ENCODE measurements around the gene FAM186B. TPM values are rescaled to one million over a fixed set of nuclear protein-coding genes. Genes with fewer than 3 reads are reported as not detected.
A peak's percentile ranks its signal among the peaks of the same experiment; 100 is the strongest.

FAM186B gene
- total RNA-seq, 4 donors from 2014 or later, result 0.31 to 1.0 (median 0.70) TPM

DNA sequence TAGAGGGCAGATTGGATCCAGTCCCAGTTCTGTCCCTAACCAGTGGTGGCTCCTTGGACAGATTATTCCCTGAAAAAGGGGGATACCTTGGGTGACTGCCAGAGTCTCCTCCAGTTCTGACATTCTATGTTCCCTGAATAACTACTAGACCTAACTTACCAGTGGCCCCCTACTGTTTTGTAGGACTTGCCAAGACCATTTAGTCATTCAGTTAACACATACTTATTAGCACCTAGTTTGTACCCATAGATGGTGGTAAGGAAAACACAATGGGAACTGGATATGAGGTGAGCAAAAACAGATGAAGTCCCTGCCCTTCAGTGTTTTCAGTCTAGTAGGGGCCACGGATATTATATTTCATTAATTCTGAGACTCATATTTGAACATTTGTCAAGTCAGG lies 21.4 kb upstream of the FAM186B start:
- H3K27ac ChIP-seq, result no peak overlapping the region
- in situ Hi-C loops (cut with MboI; ENCODE audit: low sequenced_read_pairs in 4 of 4) (no loop called here), intact Hi-C loops (cut with DNase I; ENCODE audit: low total_unique reads) (no loop called here)
- no peaks in the 10 kb centered on the region for H3K36me3 ChIP-seq
- DNase-seq (no peak), ATAC-seq (no peak)
- no peaks in the 10 kb centered on the region for H3K9me3 ChIP-seq
- no peaks in the 10 kb centered on the region for H3K27me3 ChIP-seq
- no peak overlapping the region for H3K4me3 ChIP-seq
- peaks cover 6 to 11% of the 10 kb centered on the region in 2 donors for H3K4me1 ChIP-seq
- no peak for TF ChIP-seq POLR2A (IDR thresholded peaks at IDR 0.05)
- TF ChIP-seq, protein P1, sequence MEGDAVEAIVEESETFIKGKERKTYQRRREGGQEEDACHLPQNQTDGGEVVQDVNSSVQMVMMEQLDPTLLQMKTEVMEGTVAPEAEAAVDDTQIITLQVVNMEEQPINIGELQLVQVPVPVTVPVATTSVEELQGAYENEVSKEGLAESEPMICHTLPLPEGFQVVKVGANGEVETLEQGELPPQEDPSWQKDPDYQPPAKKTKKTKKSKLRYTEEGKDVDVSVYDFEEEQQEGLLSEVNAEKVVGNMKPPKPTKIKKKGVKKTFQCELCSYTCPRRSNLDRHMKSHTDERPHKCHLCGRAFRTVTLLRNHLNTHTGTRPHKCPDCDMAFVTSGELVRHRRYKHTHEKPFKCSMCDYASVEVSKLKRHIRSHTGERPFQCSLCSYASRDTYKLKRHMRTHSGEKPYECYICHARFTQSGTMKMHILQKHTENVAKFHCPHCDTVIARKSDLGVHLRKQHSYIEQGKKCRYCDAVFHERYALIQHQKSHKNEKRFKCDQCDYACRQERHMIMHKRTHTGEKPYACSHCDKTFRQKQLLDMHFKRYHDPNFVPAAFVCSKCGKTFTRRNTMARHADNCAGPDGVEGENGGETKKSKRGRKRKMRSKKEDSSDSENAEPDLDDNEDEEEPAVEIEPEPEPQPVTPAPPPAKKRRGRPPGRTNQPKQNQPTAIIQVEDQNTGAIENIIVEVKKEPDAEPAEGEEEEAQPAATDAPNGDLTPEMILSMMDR (IDR thresholded peaks at IDR 0.05 in 4 of 5, conservative IDR thresholded peaks at IDR 0.05 in 1 of 5), result no peak

- no peak overlapping the region for H3K27ac ChIP-seq
- intact Hi-C loops (cut with DNase I; ENCODE audit: low total_unique reads), result no loop called here
Measured at GRCh38 chr12:49626169-49626835, 20.9 kb upstream of the FAM186B start.

GRCh38 chr12:49624921-49625577 lies 19.6 kb upstream of the FAM186B start:
- TF ChIP-seq, protein P1 (IDR thresholded peaks at IDR 0.05 in 4 of 5, conservative IDR thresholded peaks at IDR 0.05 in 1 of 5), result no peak
- TF ChIP-seq POLR2A (IDR thresholded peaks at IDR 0.05), result no peak
- no peak for ATAC-seq
- peaks cover 11 to 15% of the 10 kb centered on the region in 2 donors for H3K4me1 ChIP-seq
- no peaks in the 10 kb centered on the region for H3K36me3 ChIP-seq
- H3K9me3 ChIP-seq, result no peaks in the 10 kb centered on the region
- intact Hi-C loops (cut with DNase I; ENCODE audit: low total_unique reads) (loop anchor here (2.0 kb wide), 1 partner anchor 50 kb away; no protein-coding TSS in a partner anchor), in situ Hi-C loops (cut with MboI; ENCODE audit: low sequenced_read_pairs in 4 of 4) (no loop called here)
- no peak for DNase-seq
- H3K4me3 ChIP-seq, result no peak overlapping the region
- H3K27ac ChIP-seq, result peak overlapping the region in 3 of 4 donors; percentile 80 to 91 (median 85)
- H3K27me3 ChIP-seq, result no peaks in the 10 kb centered on the region

More at GRCh38 chr12:49626169-49626835, 20.9 kb upstream of the FAM186B start:
- DNase-seq (no peak), ATAC-seq (no peak)
- H3K4me1 ChIP-seq, result peaks cover 11 to 15% of the 10 kb centered on the region in 2 donors
- no peak for TF ChIP-seq POLR2A (IDR thresholded peaks at IDR 0.05)
- TF ChIP-seq, protein P1 (IDR thresholded peaks at IDR 0.05 in 4 of 5, conservative IDR thresholded peaks at IDR 0.05 in 1 of 5), result no peak
- H3K4me3 ChIP-seq, result no peak overlapping the region
- H3K9me3 ChIP-seq, result no peaks in the 10 kb centered on the region
- no peaks in the 10 kb centered on the region for H3K36me3 ChIP-seq
- H3K27me3 ChIP-seq, result no peaks in the 10 kb centered on the region
- in situ Hi-C loops (cut with MboI; ENCODE audit: low sequenced_read_pairs in 4 of 4), result no loop called here

DNA sequence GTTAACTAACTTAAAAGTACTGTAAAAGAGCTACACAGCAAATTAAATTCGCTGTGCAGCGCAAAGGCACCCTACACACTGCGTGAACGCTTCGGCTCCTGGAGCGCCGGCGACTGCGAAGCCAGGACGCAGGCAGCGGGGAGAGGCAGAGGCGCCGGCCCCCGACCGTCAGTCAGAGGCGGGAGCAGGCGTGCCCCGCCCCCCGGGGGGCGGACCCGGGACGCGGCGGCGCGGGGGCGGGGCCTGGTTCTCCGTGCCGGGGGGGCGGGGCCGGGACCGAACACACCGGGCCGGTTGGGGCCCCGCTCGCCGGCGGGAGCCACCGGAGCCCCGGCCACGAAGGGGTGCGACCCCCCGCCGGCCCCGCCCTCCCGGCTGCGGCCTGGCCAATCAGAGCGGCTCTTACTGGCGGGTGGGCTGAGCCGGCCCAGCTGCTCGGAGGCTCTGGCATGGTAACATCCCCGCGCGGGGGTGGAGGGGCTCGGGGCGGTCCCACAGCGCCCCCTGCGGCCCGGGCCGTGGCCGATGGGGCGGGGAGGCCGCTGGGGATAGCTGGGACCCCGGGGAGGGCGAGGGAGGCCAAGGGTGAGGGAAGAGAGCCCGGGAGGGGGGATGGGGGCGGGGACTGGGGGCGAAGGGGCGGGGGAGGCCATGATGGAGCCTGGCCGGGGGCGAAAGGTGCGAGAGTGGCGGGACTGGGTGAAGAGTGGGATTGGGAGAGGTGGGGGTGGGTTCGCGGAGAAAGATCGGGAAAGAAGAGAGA lies 17.9 kb upstream of the FAM186B start, which contains the start of gene PRPF40B:
PRPF40B (plus strand) TSS at position 420 of the 763 bp plus-strand sequence; CDS start at position 450, 30 bp downstream.
- intact Hi-C loops (cut with DNase I; ENCODE audit: low total_unique reads), result loop anchor here (1.0 kb wide), 1 partner anchor 55 kb away; the partner anchor contains the start of gene MCRS1

More for the DNA sequence above, 17.9 kb upstream of the FAM186B start, which contains the start of gene PRPF40B:
- Histone ChIP-seq H3K27me3 (no peaks in the 10 kb centered on the region), H3K36me3 (no peaks in the 10 kb centered on the region), H3K4me1 (peaks cover 11 to 15% of the 10 kb centered on the region in 2 donors), H3K27ac (peak within 1 kb of the TSS; percentile 80 to 91 (median 84)), H3K9me3 (no peaks in the 10 kb centered on the region), H3K4me3 (peak within 1 kb of the TSS; percentile 52 to 84 (median 65))
- ATAC-seq (peak; percentile 87 to 88), DNase-seq (peak; percentile 80 to 90)
- in situ Hi-C loops (cut with MboI; ENCODE audit: low sequenced_read_pairs in 4 of 4), result no loop called here
- TF ChIP-seq, protein P1 (IDR thresholded peaks at IDR 0.05 in 4 of 5, conservative IDR thresholded peaks at IDR 0.05 in 1 of 5), result peak; percentile 36 to 65 (median 54)
- TF ChIP-seq POLR2A (IDR thresholded peaks at IDR 0.05), result peak; percentile 91 to 94

Data from gastrocnemius medialis (tissue), 4 donors.